ENCODE results near the gene SP6.

Gene SP6

DNA sequence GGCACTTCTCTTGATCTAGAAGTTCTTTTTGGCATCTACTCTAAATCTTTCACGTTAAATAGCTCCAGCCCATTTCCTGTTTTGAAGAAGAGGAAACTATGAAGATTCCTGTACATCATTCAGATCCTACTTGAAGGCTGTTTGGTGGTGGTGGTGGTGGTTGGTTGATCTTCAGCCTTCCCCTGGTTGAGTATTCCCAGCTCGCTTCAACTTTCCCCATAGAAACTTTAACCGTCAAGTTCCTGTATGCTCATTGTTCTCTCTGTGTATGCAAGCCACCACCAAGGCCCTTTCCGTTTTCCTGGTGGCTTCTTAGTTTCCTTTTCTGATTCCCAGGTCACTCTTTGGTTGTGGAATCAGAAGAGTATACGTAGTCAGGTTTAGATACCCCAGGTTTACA lies 16.2 kb downstream of the SP6 start:
- no peak for DNase-seq (ENCODE audit: low spot score)

DNA sequence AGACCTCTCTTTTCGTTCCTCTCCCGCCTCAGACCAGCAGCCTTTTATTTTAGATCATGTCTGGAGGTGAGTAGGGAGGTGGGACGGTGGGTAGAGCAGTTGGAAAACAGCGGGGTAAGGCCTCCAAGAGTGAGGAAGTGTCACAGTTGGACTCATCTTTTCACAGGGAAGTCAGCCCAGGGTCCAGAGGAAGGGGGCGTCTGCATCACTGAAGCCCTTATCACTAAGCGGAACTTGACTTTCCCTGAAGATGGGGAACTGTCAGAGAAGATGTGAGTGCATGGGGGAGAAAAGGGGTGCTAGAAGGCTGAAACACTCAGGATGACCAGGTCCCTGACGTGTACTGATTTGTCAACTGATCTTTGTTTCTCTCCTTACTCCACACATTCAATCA lies 19.0 kb downstream of the SP6 start:
- DNase-seq (ENCODE audit: low spot score): no peak

- DNase-seq (ENCODE audit: low spot score): peak; percentile 99
These were observed 19.7 kb downstream of the SP6 start, which contains the start of the genes LRRC46 and MRPL10 for GRCh38 chr17:47831003-47831933. LRRC46 (plus strand) TSS chr17:47831670; CDS start chr17:47831990, 320 bp downstream. MRPL10 (minus strand) TSS chr17:47831541; CDS start chr17:47831511, 30 bp downstream.

DNA sequence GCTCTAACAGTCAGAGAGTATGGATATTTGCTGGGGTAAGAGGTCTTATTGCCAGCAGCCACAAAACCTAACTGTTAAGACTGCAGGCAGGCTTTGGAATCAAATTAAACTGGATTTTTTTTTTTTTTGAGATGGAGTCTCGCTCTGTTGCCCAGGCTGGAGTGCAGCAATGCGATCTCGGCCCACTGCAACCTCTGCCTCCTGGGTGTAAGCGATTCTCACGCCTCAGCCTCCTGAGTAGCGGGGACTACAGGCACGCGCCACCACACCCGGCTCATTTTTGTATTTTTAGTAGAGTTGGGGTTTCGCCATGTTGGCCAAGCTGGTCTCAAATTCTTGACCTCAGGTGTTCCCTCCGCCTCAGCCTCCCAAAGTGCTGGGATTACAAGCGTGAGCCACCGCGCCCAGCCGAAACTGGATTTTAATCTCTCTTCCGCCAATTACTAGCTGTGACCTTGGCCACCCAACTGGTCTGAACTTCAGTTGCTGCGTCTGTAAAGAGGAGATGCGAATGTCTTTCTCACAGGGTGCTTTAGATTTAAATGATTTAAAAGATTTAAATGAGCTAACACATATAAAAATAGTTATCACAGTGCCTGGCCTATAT lies 20.5 kb downstream of the SP6 start:
- DNase-seq (ENCODE audit: low spot score): no peak

DNA sequence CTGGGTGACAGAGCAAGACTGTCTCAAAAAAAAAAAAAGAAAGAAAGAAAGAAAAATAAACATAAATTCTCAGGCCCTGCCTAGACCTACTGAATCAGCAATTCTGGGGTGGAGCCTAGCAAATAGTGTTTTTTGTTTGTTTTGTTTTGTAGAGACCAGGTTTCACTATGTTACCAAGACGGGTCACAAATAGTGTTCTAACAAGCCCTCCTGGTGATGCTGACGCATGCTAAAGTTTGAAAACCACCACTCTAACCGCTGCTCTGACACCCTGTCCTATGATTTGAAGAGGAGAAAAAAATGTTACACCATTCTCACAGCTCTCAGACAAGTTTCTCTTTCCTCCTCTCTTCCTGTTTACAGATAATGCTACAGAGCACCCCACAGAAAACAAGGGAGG lies 21.1 kb downstream of the SP6 start:
- DNase-seq (ENCODE audit: low spot score): no peak

- DNase-seq (ENCODE audit: low spot score): no peak
These were observed 27.4 kb downstream of the SP6 start for GRCh38 chr17:47823519-47823918.

- no peak for DNase-seq (ENCODE audit: low spot score)
These were observed 28.2 kb downstream of the SP6 start for GRCh38 chr17:47822785-47823184.

DNA sequence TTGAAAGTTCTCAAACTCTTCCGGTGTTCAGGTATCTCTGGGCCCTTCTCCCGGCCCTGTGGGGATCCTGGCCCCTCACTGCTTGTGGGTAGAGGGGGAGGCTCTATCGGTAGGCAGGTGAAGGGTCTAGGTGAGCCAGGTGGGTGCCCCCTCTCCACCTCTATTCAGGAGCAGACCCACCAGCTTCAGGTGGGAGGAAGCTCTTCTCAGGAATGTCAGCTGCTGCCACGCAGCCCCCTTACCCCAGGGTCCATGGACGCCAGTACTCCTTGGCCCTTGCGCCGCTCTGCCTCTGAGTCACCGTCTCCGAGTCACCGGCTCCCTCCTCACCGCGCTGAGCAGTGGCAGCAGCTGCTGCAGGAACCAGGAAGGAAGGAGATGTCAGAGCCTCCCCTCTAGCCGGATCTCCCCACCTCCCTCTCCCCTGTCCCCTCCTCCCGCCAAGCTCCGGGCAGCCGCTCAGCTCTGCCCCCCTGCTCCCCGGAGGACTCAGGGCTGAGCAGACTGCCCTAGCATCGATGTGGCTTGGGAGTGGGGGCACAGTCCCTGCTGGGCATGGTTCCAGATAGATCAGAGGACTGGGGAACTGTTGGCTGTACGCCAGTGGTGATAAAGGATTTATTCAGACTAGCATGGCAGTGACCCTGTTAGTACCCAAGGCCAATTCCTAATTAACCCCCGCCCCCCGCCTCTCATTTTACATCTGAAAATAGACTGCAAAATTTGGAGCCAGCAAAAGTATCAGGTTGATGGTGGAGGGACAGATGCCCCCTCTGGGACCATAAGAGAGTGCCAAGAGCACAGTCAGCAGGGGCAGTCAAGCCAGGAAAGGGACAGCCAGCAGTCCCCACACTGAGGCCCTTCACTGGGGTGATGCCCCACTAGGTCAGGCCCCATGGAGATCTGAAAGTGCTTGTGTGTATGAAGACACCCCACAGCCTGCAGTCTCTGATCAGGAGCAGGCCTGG lies 29.3 kb downstream of the SP6 start, which contains the start of gene OSBPL7:
OSBPL7 (minus strand) TSS at position 371 of the 968 bp plus-strand sequence. CDS start 1,516 bp downstream, outside the sequence.
- DNase-seq (ENCODE audit: low spot score): peak; percentile 85

DNA sequence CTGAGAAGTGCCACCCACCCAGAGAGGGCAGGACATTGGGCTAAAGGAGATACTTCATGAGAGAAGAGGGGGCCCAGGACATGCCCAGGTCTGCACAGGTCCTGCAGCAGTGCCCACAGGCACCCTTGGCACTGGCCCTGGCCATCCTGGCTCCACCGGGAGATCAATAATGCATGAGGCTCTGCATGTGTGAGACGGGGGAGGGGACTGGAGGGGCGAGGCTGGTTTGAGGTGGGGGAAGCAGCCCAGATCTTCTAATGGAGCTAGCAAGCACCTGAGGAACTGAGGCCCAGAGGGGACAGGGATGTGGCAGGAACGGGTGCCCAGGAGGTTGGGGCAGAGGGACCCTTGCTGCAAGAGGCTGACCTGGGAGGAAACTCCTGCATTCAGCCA lies 29.9 kb downstream of the SP6 start:
- DNase-seq (ENCODE audit: low spot score): no peak

DNA sequence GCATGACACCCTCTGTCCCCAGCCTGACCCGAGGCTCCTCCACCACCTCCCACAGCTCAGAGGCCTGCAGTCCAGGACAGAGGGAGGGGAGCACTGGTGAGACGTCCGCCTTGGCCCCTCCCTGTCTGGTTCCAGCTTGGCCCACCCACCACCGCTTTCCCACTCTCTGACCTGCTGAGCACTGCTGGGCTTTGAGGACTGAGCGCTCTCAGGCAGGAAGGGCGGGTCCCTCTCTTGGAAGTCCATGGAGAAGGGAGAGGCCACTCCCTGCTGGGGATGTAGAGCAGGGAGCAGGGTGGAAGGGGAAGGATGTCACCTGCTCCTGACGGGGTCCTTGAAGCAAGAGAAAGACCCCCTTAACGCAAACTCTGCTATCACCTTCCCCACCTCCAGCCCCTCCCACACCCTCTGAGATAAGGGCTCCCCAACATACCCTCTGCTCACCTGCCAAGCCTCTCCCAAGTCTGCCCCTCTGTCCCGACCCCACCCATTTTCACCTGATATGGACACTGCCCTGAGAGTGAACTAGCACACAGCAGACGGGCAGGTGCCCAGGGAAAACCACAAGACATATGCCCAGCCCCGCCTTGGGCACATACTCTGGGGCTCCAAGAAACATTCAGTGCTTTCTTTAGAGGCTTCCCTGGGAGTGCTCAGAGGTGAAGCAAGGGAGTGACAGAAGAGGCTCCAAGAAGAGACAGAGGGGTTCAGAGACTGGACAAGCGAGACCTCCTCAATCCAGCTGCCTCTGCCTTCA lies 30.8 kb downstream of the SP6 start:
- DNase-seq (ENCODE audit: low spot score): no peak

DNA sequence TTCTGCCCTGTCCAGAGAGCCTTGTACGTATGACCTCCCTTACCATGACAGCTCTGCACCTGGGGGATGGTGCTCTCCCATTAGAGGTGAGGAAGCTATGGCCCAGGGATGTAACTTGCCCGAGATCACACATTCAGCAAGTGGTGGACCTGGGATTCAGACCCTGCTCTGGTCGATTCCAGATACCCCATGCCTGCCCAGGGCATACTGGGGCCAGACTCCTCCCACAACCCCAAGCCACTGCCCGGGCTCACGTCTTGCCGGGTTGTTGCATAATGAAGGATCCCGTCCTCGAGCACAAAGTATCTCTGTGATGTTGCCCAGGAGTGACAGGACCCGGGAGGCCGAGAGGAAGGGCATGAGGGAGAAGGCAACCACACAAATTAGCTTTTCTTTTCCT lies 31.5 kb downstream of the SP6 start:
- DNase-seq (ENCODE audit: low spot score): no peak

GRCh38 chr17:47818002-47818695 lies 32.8 kb downstream of the SP6 start:
- no peak for DNase-seq (ENCODE audit: low spot score)

DNA sequence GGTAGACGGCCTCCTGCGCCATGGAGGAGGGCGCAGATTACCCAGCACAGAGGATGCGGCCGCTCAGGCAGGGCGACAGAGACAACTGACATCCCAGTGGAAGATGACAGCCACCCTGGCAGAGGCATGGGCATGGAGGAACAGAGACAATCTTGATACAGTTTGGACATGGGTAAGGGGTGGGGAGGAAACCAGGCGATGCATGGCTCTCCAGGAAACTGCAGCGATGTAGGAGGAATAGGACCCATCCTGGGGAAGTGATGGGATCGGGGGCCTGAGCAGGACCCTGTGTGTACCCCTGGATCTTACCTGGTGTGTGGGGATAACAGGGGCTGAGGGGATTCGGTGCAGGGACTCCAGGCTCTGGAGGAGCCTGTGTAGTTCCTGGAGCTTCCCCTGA lies 34.0 kb downstream of the SP6 start:
- no peak for DNase-seq (ENCODE audit: low spot score)

- no peak for DNase-seq (ENCODE audit: low spot score)
These were observed 34.7 kb downstream of the SP6 start for GRCh38 chr17:47816111-47816735.

DNA sequence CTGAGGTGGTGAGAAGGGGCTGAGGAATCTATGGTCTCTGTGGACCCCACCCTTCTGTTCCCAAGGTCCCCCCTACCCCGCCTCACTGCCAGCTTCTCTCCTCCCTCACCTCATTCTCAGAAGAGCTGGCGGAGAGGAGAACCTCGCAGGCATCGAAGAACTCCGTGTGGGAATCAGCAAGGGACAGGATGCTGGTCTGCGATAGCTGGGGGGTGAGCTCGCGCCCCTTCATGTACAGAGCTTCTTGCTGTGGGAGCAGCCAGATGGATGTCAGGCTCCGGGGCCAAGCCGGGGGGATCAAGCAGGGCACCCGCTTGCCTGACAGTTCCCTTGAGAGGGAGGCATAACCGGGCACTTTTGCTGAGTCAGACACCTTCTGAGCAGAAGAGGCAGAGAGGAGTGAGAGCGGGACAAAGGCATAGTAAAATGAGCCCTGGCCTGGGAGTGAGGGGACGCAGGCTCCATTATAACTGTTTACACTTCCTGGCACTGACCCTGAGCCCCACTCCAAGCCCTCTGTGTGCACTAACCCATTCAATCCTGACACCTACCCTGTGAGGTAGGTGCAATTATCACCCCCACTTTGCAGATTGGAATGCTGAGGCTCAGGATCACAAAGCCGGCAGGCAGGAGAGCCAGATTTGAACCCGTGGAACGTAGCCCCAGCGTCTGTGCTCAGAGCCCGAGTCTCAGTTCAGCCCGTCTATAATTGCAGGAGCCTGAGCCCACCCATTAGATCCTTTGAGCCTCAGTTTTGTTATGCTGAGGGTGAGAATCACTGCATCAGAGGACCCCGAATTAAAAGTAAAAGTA lies 35.7 kb downstream of the SP6 start:
- DNase-seq (ENCODE audit: low spot score): no peak

DNA sequence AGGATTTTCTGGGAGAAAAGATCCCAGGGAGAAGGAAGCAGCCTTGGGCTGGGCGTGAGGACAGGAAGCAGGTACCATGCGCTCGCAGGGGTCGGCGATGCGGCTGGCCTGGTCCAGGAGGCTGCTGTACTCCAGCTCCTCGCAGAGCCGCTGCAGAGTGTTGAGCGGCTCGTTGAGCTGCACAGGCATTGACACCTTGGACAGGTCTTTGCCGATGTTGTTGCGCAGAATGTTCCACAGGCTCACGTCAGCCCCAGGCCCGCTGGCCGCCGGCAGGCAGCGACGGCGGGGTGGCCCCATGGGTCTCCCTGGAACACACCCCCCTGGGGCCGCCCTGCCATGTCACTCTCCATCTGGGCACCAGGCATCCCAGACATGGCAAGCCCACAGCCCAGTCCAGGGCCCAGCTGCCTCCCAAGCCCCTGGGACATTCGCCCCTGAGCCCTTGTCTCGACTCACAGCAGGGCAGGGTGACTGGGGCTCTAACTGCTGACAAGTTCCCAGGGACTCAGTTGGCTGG lies 37.4 kb downstream of the SP6 start:
- no peak for DNase-seq (ENCODE audit: low spot score)

DNA sequence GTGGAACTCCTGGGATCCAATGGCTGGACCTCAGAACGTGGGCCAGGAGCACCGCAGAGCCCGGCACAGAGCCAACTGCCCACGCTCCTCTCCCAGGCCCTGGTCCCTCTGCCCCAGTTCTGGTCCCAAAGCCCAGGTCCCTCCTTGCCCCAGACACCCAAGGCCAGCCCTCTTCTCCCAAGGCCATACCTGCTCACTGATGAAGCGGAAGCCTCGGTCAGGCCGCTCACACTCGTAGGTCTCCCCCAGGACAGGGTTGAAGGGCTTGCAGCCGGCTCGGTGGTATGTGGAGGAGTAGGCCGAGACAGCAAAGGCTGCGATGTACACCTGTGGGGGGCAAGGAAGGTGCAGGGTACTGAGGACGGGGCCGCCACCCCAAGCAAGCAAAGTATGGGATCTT lies 37.9 kb downstream of the SP6 start:
- no peak for DNase-seq (ENCODE audit: low spot score)

GRCh38 chr17:47812146-47812920 lies 38.6 kb downstream of the SP6 start:
- no peak for DNase-seq (ENCODE audit: low spot score)

Measured in AG08396 (cell line).